ENCODE measurements around the gene NLRP6.

NLRP6 gene

DNA sequence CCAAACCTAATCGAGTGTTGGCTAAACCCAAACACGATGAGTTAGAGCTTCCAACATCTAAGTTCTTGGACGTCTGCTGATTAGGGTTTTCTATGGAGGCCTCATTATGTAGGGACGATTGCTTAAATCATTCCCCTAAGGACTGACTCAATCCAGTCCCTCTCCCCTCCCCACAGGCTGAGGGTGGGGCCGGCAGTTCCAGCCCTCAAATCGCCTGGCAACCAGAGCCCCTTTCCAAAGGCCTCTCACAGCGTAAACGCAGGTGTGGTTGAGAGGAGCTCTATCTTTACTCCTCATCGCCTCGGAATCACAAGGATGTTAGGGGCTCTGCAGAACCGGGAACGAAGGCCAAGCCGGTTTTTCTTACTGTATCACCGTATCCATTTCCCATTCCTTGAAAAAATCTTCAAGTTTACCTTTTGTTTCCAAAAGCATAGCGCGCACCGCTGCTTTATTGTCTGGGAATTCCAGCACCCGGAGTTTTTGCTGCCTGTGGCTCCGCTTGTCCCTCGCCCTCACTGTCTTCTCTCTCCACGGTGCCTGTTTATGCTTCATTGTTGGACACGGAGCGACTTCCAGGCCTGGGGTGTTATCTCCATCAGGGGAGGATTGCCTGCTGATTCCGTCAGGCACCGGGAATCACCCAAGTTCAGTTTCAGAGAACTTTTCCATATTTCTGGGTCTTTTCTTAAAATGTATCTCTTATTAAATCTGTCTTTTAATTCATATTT, 56.2 kb downstream of the NLRP6 start:
- no peak overlapping the region for H3K4me3 ChIP-seq (replicated peaks; ENCODE audit: low read depth, low read length)
- DNase-seq (ENCODE audit: extremely low read depth, low read depth) = no peak
- TF ChIP-seq, protein P1, sequence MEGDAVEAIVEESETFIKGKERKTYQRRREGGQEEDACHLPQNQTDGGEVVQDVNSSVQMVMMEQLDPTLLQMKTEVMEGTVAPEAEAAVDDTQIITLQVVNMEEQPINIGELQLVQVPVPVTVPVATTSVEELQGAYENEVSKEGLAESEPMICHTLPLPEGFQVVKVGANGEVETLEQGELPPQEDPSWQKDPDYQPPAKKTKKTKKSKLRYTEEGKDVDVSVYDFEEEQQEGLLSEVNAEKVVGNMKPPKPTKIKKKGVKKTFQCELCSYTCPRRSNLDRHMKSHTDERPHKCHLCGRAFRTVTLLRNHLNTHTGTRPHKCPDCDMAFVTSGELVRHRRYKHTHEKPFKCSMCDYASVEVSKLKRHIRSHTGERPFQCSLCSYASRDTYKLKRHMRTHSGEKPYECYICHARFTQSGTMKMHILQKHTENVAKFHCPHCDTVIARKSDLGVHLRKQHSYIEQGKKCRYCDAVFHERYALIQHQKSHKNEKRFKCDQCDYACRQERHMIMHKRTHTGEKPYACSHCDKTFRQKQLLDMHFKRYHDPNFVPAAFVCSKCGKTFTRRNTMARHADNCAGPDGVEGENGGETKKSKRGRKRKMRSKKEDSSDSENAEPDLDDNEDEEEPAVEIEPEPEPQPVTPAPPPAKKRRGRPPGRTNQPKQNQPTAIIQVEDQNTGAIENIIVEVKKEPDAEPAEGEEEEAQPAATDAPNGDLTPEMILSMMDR (IDR thresholded peaks at IDR 0.05; ENCODE audit: low read depth, low read length, missing control alignments) = no peak

All from HFF-Myc (cell line).